ENCODE data around the gene COBL.

Gene COBL

GRCh38 chr7:51075681-51076580 lies 240.7 kb downstream of the COBL start:
- Histone ChIP-seq H3K4me1 (ENCODE audit: insufficient read depth, poor library complexity, severe bottlenecking) (no peaks in the 10 kb centered on the region), H3K4me3 (ENCODE audit: severe bottlenecking) (no peak overlapping the region), H3K27ac (ENCODE audit: poor library complexity, severe bottlenecking) (no peak overlapping the region), H3K9me3 (ENCODE audit: severe bottlenecking) (no peaks in the 10 kb centered on the region), H3K36me3 (ENCODE audit: low read depth) (no peaks in the 10 kb centered on the region), H3K27me3 (ENCODE audit: insufficient read depth, poor library complexity, severe bottlenecking) (no peaks in the 10 kb centered on the region)
- ATAC-seq (ENCODE audit: low read depth) (no peak), DNase-seq (ENCODE audit: low spot score) (no peak)
- no peak for TF ChIP-seq CTCF (IDR thresholded peaks at IDR 0.05; ENCODE audit: poor library complexity, severe bottlenecking)

- ATAC-seq (ENCODE audit: low read depth) (no peak), DNase-seq (ENCODE audit: low spot score) (no peak)
- no peaks in the 10 kb centered on the region for H3K9me3 ChIP-seq (ENCODE audit: severe bottlenecking)
- H3K27ac ChIP-seq (ENCODE audit: poor library complexity, severe bottlenecking), result no peak overlapping the region
- H3K4me3 ChIP-seq (ENCODE audit: severe bottlenecking), result no peak overlapping the region
- no peaks in the 10 kb centered on the region for H3K36me3 ChIP-seq (ENCODE audit: low read depth)
- H3K27me3 ChIP-seq (ENCODE audit: insufficient read depth, poor library complexity, severe bottlenecking), result no peaks in the 10 kb centered on the region
- no peak for TF ChIP-seq CTCF (IDR thresholded peaks at IDR 0.05; ENCODE audit: poor library complexity, severe bottlenecking)
- H3K4me1 ChIP-seq (ENCODE audit: insufficient read depth, poor library complexity, severe bottlenecking), result no peaks in the 10 kb centered on the region
Observed at GRCh38 chr7:51073171-51073570, 243.4 kb downstream of the COBL start.

GRCh38 chr7:51072281-51072680 lies 244.3 kb downstream of the COBL start:
- Histone ChIP-seq H3K4me1 (ENCODE audit: insufficient read depth, poor library complexity, severe bottlenecking) (no peaks in the 10 kb centered on the region), H3K36me3 (ENCODE audit: low read depth) (no peaks in the 10 kb centered on the region), H3K9me3 (ENCODE audit: severe bottlenecking) (no peaks in the 10 kb centered on the region), H3K27me3 (ENCODE audit: insufficient read depth, poor library complexity, severe bottlenecking) (no peaks in the 10 kb centered on the region), H3K4me3 (ENCODE audit: severe bottlenecking) (no peak overlapping the region), H3K27ac (ENCODE audit: poor library complexity, severe bottlenecking) (no peak overlapping the region)
- no peak for TF ChIP-seq CTCF (IDR thresholded peaks at IDR 0.05; ENCODE audit: poor library complexity, severe bottlenecking)
- ATAC-seq (ENCODE audit: low read depth), result no peak
- no peak for DNase-seq (ENCODE audit: low spot score)

GRCh38 chr7:51071427-51071826 lies 245.2 kb downstream of the COBL start:
- DNase-seq (ENCODE audit: low spot score) (no peak), ATAC-seq (ENCODE audit: low read depth) (no peak)
- H3K27ac ChIP-seq (ENCODE audit: poor library complexity, severe bottlenecking), result no peak overlapping the region
- no peaks in the 10 kb centered on the region for H3K27me3 ChIP-seq (ENCODE audit: insufficient read depth, poor library complexity, severe bottlenecking)
- no peaks in the 10 kb centered on the region for H3K4me1 ChIP-seq (ENCODE audit: insufficient read depth, poor library complexity, severe bottlenecking)
- H3K9me3 ChIP-seq (ENCODE audit: severe bottlenecking), result no peaks in the 10 kb centered on the region
- TF ChIP-seq CTCF (IDR thresholded peaks at IDR 0.05; ENCODE audit: poor library complexity, severe bottlenecking), result no peak
- no peak overlapping the region for H3K4me3 ChIP-seq (ENCODE audit: severe bottlenecking)
- H3K36me3 ChIP-seq (ENCODE audit: low read depth), result no peaks in the 10 kb centered on the region

- no peak for ATAC-seq (ENCODE audit: low read depth)
- TF ChIP-seq CTCF (IDR thresholded peaks at IDR 0.05; ENCODE audit: poor library complexity, severe bottlenecking), result no peak
Observed at GRCh38 chr7:51070151-51070550, 246.5 kb downstream of the COBL start.

More at GRCh38 chr7:51070151-51070550, 246.5 kb downstream of the COBL start:
- Histone ChIP-seq H3K27me3 (ENCODE audit: insufficient read depth, poor library complexity, severe bottlenecking) (no peaks in the 10 kb centered on the region), H3K36me3 (ENCODE audit: low read depth) (no peaks in the 10 kb centered on the region), H3K4me1 (ENCODE audit: insufficient read depth, poor library complexity, severe bottlenecking) (no peaks in the 10 kb centered on the region), H3K4me3 (ENCODE audit: severe bottlenecking) (no peak overlapping the region), H3K9me3 (ENCODE audit: severe bottlenecking) (no peaks in the 10 kb centered on the region), H3K27ac (ENCODE audit: poor library complexity, severe bottlenecking) (no peak overlapping the region)
- no peak for DNase-seq (ENCODE audit: low spot score)
